ENCODE data around the gene RAB11A.

GRCh38 chr15:65847989-65848388 is 21.3 kb upstream of the RAB11A start:
- TF ChIP-seq GATA3 (IDR thresholded peaks at IDR 0.05; ENCODE audit: low read depth, low read length) (no peak), GATA2 (IDR thresholded peaks at IDR 0.05; ENCODE audit: low read depth, low read length) (no peak)

Measured in SH-SY5Y (cell line).